ENCODE results near the gene SCAF11.
"Not testable (repeated sequence)": the region's sequence is repeated elsewhere in the genome, so short reads cannot be mapped to it uniquely, and the experiment has no call there.

SCAF11 gene

GRCh38 chr12:45990468-45991283 is at the start of gene SCAF11:
TSS of gene SCAF11 (minus strand) at chr12:45990574. CDS start at chr12:45964167, 26,407 bp downstream.
- DNase-seq (ENCODE audit: low spot score): peak; percentile 100

- not testable (repeated sequence) for DNase-seq (ENCODE audit: low spot score)
Observed at GRCh38 chr12:46037066-46037465, 46.7 kb upstream of the SCAF11 start.

DNA sequence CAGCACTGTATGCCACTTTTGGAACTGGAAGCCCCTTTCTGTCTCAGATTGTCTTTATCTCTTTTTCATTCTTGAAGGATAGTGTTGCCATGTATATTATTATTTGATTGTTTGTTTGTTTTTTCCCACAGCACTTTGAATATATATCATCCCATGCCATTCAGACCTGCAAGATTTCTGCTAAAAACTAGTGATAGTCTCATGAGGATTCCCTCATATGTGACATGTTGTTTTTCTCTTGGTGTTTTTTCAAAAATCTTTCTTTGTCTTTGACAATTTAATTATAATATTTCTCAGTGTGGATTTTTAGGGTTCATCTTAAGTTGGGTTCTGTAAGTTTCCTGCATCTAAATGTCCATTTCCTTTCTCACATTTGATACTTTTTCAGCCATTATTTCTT is 36.8 kb upstream of the SCAF11 start:
- DNase-seq (ENCODE audit: low spot score): no peak

DNA sequence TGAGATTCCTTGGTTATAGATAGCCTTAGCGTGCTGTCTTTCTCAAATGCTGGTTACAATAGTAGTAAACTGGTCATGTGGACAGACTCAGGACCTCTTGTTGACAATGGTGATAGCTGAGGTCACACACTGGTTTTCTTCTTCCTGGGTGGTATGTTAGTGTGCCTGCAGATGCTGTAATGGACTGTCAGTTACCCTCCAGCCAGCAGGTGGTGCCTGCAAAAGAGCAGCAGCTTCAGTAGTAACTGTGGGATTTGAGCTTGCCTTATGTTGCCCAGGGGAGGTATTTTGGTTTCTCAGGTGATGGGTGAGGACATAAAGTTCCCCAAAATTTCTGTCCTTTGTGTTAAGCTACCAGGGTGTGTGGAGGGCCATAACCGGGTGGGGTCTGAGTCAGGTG is 33.7 kb upstream of the SCAF11 start:
- no peak for DNase-seq (ENCODE audit: low spot score)

- no peak for DNase-seq (ENCODE audit: low spot score)
Observed at GRCh38 chr12:46020768-46021167, 30.4 kb upstream of the SCAF11 start.

DNA sequence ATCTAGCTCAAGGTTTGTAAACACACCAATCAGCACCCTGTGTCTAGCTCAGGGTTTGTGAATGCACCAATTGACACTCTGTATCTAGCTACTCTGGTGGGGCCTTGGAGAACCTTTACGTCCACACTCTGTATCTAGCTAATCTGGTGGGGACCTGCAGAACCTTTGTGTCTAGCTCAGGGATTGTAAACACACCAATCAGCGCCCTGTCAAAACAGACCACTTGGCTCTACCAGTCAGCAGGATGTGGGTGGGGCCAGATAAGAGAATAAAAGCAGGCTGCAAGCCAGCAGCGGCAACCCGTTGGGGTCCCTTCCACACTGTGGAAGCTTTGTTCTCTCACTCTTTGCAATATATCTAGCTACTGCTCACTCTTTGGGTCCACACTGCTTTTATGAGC is 28.3 kb upstream of the SCAF11 start:
- not testable (repeated sequence) for DNase-seq (ENCODE audit: low spot score)

GRCh38 chr12:46017866-46018375 is 27.5 kb upstream of the SCAF11 start:
- not testable (repeated sequence) for DNase-seq (ENCODE audit: low spot score)

DNA sequence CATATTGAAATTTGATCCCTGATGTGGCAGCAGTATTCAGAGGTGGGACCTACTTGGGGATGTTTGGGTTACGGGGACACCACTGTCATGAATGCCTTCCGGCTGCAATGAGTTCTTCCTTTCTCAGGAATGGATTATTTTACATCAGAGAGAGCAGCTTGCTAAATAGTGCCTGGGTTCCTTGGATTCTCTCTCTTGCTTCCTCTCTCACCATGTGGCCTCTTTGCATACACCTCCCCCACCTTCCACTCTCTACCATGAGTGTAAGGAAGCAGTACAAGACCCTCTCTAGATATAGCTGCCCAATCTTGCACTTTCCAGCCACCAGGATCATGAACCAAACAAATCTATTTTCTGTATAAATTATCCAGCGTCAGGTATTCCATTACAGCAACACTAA is 15.4 kb upstream of the SCAF11 start:
- no peak for DNase-seq (ENCODE audit: low spot score)

DNA sequence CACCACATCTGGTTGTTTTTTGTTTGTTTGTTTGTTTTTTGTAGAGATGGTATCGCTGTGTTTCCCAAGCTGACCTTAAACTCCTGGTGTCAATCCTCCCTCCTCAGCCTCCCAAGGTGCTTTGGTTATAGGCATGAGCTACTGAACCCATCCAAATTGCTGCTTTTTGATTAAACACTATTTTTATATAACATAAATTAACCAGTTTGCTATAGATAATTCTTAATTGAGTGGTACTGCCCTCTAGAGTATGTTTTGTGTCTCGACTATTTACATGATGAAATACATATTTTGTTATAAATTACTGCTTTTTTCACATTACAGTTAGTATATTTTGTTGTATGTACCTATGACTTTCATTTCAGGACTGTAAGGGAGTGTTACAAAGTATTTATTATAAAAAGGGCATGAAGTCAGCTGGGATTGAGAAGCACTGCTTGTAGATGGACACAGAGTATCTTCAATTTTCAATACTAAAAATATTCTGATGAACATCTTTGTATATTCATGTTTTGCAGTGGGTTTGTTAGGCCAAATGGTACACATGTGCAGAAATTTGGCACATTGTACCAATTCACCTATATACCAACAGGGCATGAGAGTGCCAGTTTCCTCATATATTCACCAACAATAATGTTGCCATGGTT is 14.9 kb upstream of the SCAF11 start:
- DNase-seq (ENCODE audit: low spot score): no peak

DNA sequence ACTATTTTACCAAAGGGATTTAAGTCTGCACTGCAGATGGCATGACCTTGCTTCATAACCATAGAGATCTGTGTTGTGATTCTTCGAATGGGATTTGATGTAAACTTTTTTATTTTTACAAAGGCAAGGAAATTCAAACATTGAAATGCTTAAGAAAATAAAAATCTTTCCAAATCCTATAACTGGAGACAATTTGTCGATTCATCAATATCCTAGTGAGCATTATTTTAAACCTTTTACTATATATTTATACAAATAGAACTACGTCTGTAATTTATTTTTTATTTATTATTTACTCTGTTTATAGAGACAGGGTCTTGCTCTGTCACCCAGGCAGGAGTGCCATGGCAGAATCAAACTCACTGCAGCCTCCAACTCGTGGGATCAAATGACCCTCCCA is 14.3 kb upstream of the SCAF11 start:
- DNase-seq (ENCODE audit: low spot score): no peak

- DNase-seq (ENCODE audit: low spot score): not testable (repeated sequence)
Observed at GRCh38 chr12:46000076-46000475, 9.7 kb upstream of the SCAF11 start.

DNA sequence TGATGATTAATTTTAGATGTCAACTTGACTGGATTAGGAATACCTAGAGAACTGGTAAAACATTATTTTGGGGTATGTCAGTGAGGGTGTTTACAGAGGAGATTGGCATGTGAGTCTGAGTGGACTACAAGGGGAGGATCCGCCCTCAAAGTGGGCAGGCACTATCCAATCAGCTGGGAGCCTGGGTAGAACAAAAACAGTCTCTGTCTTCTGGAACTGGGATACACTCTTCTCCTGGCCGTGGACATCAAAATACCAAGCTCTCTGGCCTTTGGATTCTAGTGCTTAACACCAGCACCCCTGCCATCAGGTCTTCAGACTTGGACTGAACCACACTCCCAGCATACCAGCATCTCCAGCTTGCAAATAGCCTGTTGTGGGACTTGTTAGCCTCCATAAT is 4.4 kb upstream of the SCAF11 start:
- no peak for DNase-seq (ENCODE audit: low spot score)

- peak; percentile 86 for DNase-seq (ENCODE audit: low spot score)
Observed at GRCh38 chr12:45991284-45992249, 1.2 kb upstream of the SCAF11 start.

- DNase-seq (ENCODE audit: low spot score): peak; percentile 84
Observed at GRCh38 chr12:45989721-45990467, 480 bp downstream of the SCAF11 start.

DNA sequence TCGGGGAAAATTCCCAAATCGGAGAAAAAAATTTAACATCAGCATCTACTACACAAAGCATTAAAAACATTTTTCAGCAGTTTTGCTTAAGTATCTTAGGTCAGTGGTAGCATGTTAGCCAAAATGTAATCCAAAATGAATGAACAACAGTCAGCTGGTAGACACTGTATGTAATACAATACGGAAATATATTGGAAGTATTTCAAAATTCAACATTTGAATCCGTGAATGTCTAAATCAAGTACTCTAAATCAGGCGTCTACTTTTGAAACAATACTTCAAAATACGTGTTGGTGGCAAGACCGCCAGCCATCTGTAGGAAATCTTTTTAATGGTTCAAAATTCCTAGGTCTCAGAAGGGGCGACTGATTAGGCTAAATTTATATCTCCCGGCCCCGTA is 1.1 kb downstream of the SCAF11 start:
- DNase-seq (ENCODE audit: low spot score): no peak

GRCh38 chr12:45988264-45988663 is 2.1 kb downstream of the SCAF11 start:
- no peak for DNase-seq (ENCODE audit: low spot score)

- DNase-seq (ENCODE audit: low spot score): no peak
Observed at GRCh38 chr12:45987340-45987727, 3.0 kb downstream of the SCAF11 start.

GRCh38 chr12:45986641-45987339 is 3.6 kb downstream of the SCAF11 start:
- DNase-seq (ENCODE audit: low spot score): no peak

DNA sequence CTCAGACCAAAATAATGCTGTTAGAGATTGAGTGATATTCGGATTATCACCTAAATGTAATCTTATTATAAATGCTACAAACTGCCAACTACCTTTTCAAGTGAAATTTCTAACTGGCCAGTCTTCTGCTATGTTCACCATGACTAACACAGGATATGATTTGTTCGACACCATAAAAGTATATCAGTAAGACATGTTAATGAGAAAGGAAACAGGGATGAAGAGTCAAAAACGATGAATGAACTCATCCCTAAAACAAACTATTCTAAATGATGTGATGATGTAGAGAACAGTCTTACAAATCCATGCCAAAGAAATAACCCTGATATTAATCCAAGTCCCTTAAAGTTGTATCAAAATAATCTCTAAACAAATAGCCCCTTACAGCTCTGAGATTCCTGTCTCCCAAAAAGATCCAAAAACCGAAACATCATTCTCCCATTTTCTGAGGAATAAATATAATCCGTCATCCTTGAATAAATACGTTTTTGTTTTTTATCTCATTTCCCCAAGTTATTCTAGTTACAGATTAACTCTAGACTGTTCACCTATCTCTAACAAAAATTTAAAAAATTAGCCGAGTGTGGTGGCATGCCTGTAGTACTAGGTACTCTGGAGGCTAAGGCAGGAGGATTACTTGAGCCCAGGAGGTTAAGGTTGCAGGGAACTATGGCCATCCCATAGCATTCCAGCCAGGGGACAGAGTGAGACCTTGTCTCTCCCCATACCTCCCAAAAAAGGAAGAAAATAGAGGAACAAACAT is 9.1 kb downstream of the SCAF11 start:
- no peak for DNase-seq (ENCODE audit: low spot score)

- no peak for DNase-seq (ENCODE audit: low spot score)
Observed at GRCh38 chr12:45980540-45980939, 9.8 kb downstream of the SCAF11 start.
